Measurements from ENCODE around the gene SORCS2.

GRCh38 chr4:7341491-7342222 is 149.3 kb downstream of the SORCS2 start:
- TF ChIP-seq YY1 (IDR thresholded peaks at IDR 0.05; ENCODE audit: insufficient read depth, insufficient read length) = no peak
- TF ChIP-seq ZNF274 (IDR thresholded peaks at IDR 0.05; ENCODE audit: low read depth, low read length) = no peak
